HG02678 (cell line): ENCODE results near the gene GUCA2B.

Experiments used
- ATAC-seq: cut with Tn5 transposase; IDR thresholded peaks from one replicate; pipeline ENCODE4 v1.9.1; 2021; ENCODE audit warnings: mild to moderate bottlenecking, moderate library complexity; ENCODE audit not compliant: unreplicated experiment

GUCA2B gene

GRCh38 chr1:42183957-42184268, 30.7 kb downstream of the GUCA2B start:
- ATAC-seq = no peak

GRCh38 chr1:42184616-42185015, 31.4 kb downstream of the GUCA2B start:
- ATAC-seq = no peak

- no peak for ATAC-seq
These were observed 32.9 kb downstream of the GUCA2B start for GRCh38 chr1:42186152-42186551.

- no peak for ATAC-seq
These were observed 37.0 kb downstream of the GUCA2B start for GRCh38 chr1:42189931-42190853.

GRCh38 chr1:42191319-42191718, 38.1 kb downstream of the GUCA2B start:
- ATAC-seq = no peak

- no peak for ATAC-seq
These were observed 38.9 kb downstream of the GUCA2B start for GRCh38 chr1:42192106-42192505.

- ATAC-seq = no peak
These were observed 42.6 kb downstream of the GUCA2B start for GRCh38 chr1:42195841-42196240.

- no peak for ATAC-seq
These were observed 45.0 kb downstream of the GUCA2B start for GRCh38 chr1:42198251-42198650.

- ATAC-seq = no peak
These were observed 48.8 kb downstream of the GUCA2B start for GRCh38 chr1:42201986-42202385.
